ENCODE results near the gene CSNK1E. TPM values are rescaled to one million over a fixed set of nuclear protein-coding genes. Genes with fewer than 3 reads are reported as not detected.

The CSNK1E gene
- total and polyA plus RNA-seq, 2 of the 8 experiments (the other 6 are each of a cell fraction or from before 2014, with no cell fraction given) = 247 to 263 TPM

DNA sequence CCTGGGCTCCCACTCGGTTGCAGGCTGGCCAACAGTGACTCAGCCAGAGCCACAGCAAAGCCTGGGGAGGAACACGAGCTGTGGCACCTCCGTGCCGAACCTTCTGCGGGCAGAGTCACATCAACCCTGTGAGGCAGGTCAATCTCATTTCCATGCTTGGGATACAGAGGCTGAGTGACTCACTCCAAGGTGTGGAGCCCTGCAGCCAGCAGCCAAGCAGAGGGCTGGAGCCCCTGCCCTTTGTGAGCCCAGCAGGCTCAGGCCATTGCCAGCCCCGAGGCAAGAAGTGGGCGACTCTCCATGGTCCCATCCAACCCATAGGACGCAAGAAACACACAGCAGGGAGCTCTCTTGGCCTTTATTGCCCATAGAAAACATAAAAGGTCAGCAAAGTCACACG lies 21.4 kb downstream of the CSNK1E start:
- Histone ChIP-seq H4K8ac (ENCODE audit: extremely low read depth, insufficient read depth, low read length) (peak overlapping the region; percentile 57; the same call in 1 of the 2 replicates), H3K79me2 (ENCODE audit: control insufficient read depth in 1 of 2, insufficient read depth in 2 of 2, low read length in 2 of 2) (peaks cover 0 to 7% of the 10 kb centered on the region in 2 experiments; a peak in 1 of 4 replicates), H3K36me3 (ENCODE audit: control insufficient read depth in 2 of 4, insufficient read depth in 4 of 4, low read length in 3 of 4) (peaks cover 67 to 91% (median 85%) of the 10 kb centered on the region in 4 experiments), H2BK5ac (ENCODE audit: low read depth, low read length) (no peak overlapping the region; the same call in 1 of the 2 replicates), H4K91ac (replicated peaks; ENCODE audit: insufficient read length, low read length) (no peak overlapping the region), H3K4me2 (ENCODE audit: insufficient read depth in 1 of 2, low read depth in 2 of 2, low read length in 2 of 2) (no peak overlapping the region), H2AK5ac (ENCODE audit: low read depth, low read length) (no peak overlapping the region), H3K9ac (replicated peaks in 1 of 4; ENCODE audit: extremely low read depth in 1 of 4, low read depth in 3 of 4, low read length in 3 of 4) (no peak overlapping the region), H2BK20ac (ENCODE audit: low read length) (no peak overlapping the region), H3K23me2 (ENCODE audit: low read depth, low read length) (no peaks in the 10 kb centered on the region), H3K56ac (replicated peaks; ENCODE audit: insufficient read length, low read depth, low read length) (no peak overlapping the region), H3K4ac (replicated peaks; ENCODE audit: insufficient read length, low read depth, low read length) (no peak overlapping the region), H4K5ac (ENCODE audit: insufficient read length, low read depth, low read length) (peak overlapping the region; percentile 1), H2BK120ac (replicated peaks; ENCODE audit: low read depth, low read length) (no peak overlapping the region), H3K4me1 (replicated peaks in 1 of 4; ENCODE audit: control insufficient read depth in 3 of 4, insufficient read depth in 4 of 4, low read length in 3 of 4) (peaks cover 0 to 1% (median 0%) of the 10 kb centered on the region in 4 experiments; a peak in 3 of 7 replicates), H3K18ac (ENCODE audit: extremely low read depth, low read length) (no peak overlapping the region), H2AFZ (ENCODE audit: low read length) (no peak overlapping the region), H2BK12ac (ENCODE audit: low read depth, low read length) (no peak overlapping the region), H3K4me3 (ENCODE audit: extremely low read depth in 1 of 4, insufficient read depth in 2 of 4, low read depth in 3 of 4, low read length in 4 of 4) (no peak overlapping the region), H3K9me3 (ENCODE audit: insufficient read depth in 2 of 2, low read depth in 1 of 2, low read length in 1 of 2) (no peaks in the 10 kb centered on the region), H3K27ac (ENCODE audit: low read depth, low read length) (no peak overlapping the region), H2BK15ac (ENCODE audit: low read length) (no peak overlapping the region), H4K20me1 (replicated peaks in 1 of 2; ENCODE audit: control insufficient read depth in 1 of 2, insufficient read depth in 2 of 2, low read length in 2 of 2) (peaks cover 29 to 49% of the 10 kb centered on the region in 2 experiments), H3K14ac (ENCODE audit: insufficient read length) (no peak overlapping the region), H3K79me1 (ENCODE audit: low read depth, low read length) (peaks cover 7% of the 10 kb centered on the region; the same call in 1 of the 2 replicates), H3K27me3 (replicated peaks in 1 of 4; ENCODE audit: control insufficient read depth in 3 of 4, extremely low read depth in 1 of 4, insufficient read depth in 3 of 4, low read length in 3 of 4) (no peaks in the 10 kb centered on the region), H3K23ac (ENCODE audit: insufficient read length) (no peak overlapping the region)
- WGBS, 2 experiments (ENCODE audit: extremely low coverage in 1 of 2, insufficient coverage in 1 of 2, insufficient read length in 1 of 2, insufficient replicate concordance in 2 of 2, low coverage in 1 of 2, low lambda C conversion rate in 2 of 2, missing lambda C conversion rate in 1 of 2) = 87% methylated on average over 9 of the region's 9 CpGs; no CpG with 5 or more reads in 1 of the 2 experiments
- POLR2A ChIA-PET (ENCODE audit: partially characterized antibody) = interaction anchor here (0.7 to 3.7 kb wide), 10 partner anchors 8 to 76 kb away, joined by 3 to 12 read pairs (median 4); no protein-coding TSS in a partner anchor
- TF ChIP-seq POLR2AphosphoS5 (IDR thresholded peaks at IDR 0.05; ENCODE audit: low read depth, low read length) (peak; percentile 36; the same call in 1 of the 2 replicates), BRCA1 (IDR thresholded peaks at IDR 0.05; ENCODE audit: low read depth, low read length) (no peak)
- DNase-seq (ENCODE audit: low read depth in 1 of 2, low spot score in 2 of 2) (no peak), FAIRE-seq (no peak)
- CTCF ChIA-PET (ENCODE audit: partially characterized antibody) = interaction anchor here (0.9 to 4.0 kb wide), 13 partner anchors 10 to 244 kb away, joined by 3 to 31 read pairs (median 4); partner anchors contain the start of gene TMEM184B

All from H1 (cell line).